HepG2 (cell line): Measurements from ENCODE around the gene CYP2A6. TPM values are rescaled to one million over a fixed set of nuclear protein-coding genes. Genes with fewer than 3 reads are reported as not detected.

Experiments used
- ARHGAP35 ChIP-seq: sonication (generic); formaldehyde crosslinking; IDR thresholded peaks from 2 replicates; pipeline ENCODE4 v1.9.0; 2022; ENCODE audit warnings: mild to moderate bottlenecking, inconsistent platforms, moderate library complexity, missing genetic modification reagents, borderline replicate concordance
- ATF1 ChIP-seq: IDR thresholded peaks from 2 replicates; pipeline ENCODE4 v1.6.1; 2016; ENCODE audit warnings: mild to moderate bottlenecking, control low read depth
- BRCA1 ChIP-seq: sonication (generic); formaldehyde crosslinking; IDR thresholded peaks from 2 replicates; pipeline ENCODE4 v1.4.0; 2020; ENCODE audit warnings: missing genetic modification reagents
- CENPT ChIP-seq: sonication (generic); formaldehyde crosslinking; IDR thresholded peaks from 2 replicates; pipeline ENCODE4 v1.8.0; 2022; ENCODE audit warnings: low read depth, mild to moderate bottlenecking, moderate library complexity, missing genetic modification reagents
- FOXK2 ChIP-seq: fragments of 450-650 bp; IDR thresholded peaks from 2 replicates; pipeline ENCODE4 v1.6.1; 2016
- GTF2F1 ChIP-seq: fragments of 150-350 bp; IDR thresholded peaks from 2 replicates; pipeline ENCODE4 v1.6.1; 2014; ENCODE audit warnings: low read length
- HOXA7 ChIP-seq: sonication (generic); formaldehyde crosslinking; IDR thresholded peaks from 2 replicates; pipeline ENCODE4 v1.8.1; 2022; ENCODE audit warnings: mild to moderate bottlenecking, missing genetic modification reagents, moderate library complexity
- KDM5B ChIP-seq: sonication (generic); formaldehyde crosslinking; IDR thresholded peaks from 2 replicates; pipeline ENCODE4 v1.4.0; 2020; ENCODE audit warnings: missing genetic modification reagents, mild to moderate bottlenecking, borderline replicate concordance
- MTF1 ChIP-seq: sonication (generic); formaldehyde crosslinking; IDR thresholded peaks from 2 replicates; pipeline ENCODE4 v1.5.0; 2020; ENCODE audit warnings: missing genetic modification reagents
- NR3C1 ChIP-seq: sonication (generic); formaldehyde crosslinking; IDR thresholded peaks from 2 replicates; pipeline ENCODE4 v1.4.0; 2020; ENCODE audit warnings: missing genetic modification reagents
- ZFYVE20 ChIP-seq: sonication (generic); formaldehyde crosslinking; IDR thresholded peaks from 2 replicates; pipeline ENCODE4 v1.8.0; 2023; ENCODE audit warnings: low read depth, mild to moderate bottlenecking, moderate library complexity, missing genetic modification reagents, borderline replicate concordance
- ZNF17 ChIP-seq: sonication (generic); formaldehyde crosslinking; IDR thresholded peaks from 2 replicates; pipeline ENCODE4 v1.5.0; 2020; ENCODE audit warnings: mild to moderate bottlenecking, missing genetic modification reagents
- ZNF225 ChIP-seq: sonication (generic); formaldehyde crosslinking; IDR thresholded peaks from 2 replicates; pipeline ENCODE4 v1.4.0; 2020; ENCODE audit warnings: mild to moderate bottlenecking, missing genetic modification reagents
- ZNF251 ChIP-seq: sonication (generic); formaldehyde crosslinking; IDR thresholded peaks from 2 replicates; pipeline ENCODE4 v1.9.0; 2021; ENCODE audit warnings: mild to moderate bottlenecking, missing genetic modification reagents
- ZNF263 ChIP-seq: sonication (generic); formaldehyde crosslinking; IDR thresholded peaks from 2 replicates; pipeline ENCODE4 v1.4.0; 2020; ENCODE audit warnings: missing genetic modification reagents
- ZNF468 ChIP-seq: sonication (generic); formaldehyde crosslinking; IDR thresholded peaks from 2 replicates; pipeline ENCODE4 v1.8.0; 2022; ENCODE audit warnings: mild to moderate bottlenecking, moderate library complexity, missing genetic modification reagents
- ZNF83 ChIP-seq: sonication (generic); formaldehyde crosslinking; IDR thresholded peaks from 2 replicates; pipeline ENCODE4 v1.4.0; 2020; ENCODE audit warnings: missing genetic modification reagents, mild to moderate bottlenecking, borderline replicate concordance
- ZNF891 ChIP-seq: sonication (generic); formaldehyde crosslinking; IDR thresholded peaks from 2 replicates; pipeline ENCODE4 v1.5.0; 2020; ENCODE audit warnings: mild to moderate bottlenecking, missing genetic modification reagents
- ZSCAN9 ChIP-seq: IDR thresholded peaks from 2 replicates; pipeline ENCODE4 v1.6.1; 2016; ENCODE audit warnings: borderline replicate concordance
- polyA plus RNA-seq, 8 experiments: library from polyadenylated mRNA; depleted of rRNA in 3 of 8; stranded (reverse) in 7 of 8; unstranded in 1 of 8; fragments of >200 nt; fragmentation: Illumina TruSeq in 4 of 8; extraction: Trizol in 4 of 8; gene quantifications; 2 replicates each; pipeline versions ENCODE4 v1.2.1 to v1.2.3, GENCODE V29; 2011 to 2016; ENCODE audit warnings: low read depth in 4 of 8, missing spikeins in 1 of 8, mixed read lengths in 1 of 8; ENCODE audit not compliant: insufficient read depth in 1 of 8
- total RNA-seq, 5 experiments: library from RNA; depleted of rRNA; stranded (reverse); fragments of >200 nt; fragmentation: Illumina TruSeq; extraction: Trizol; gene quantifications; 2 replicates each; pipeline ENCODE4 v1.2.3, GENCODE V29; 2016; ENCODE audit warnings: low read depth in 1 of 5
- TF ChIP-seq, protein P1 (sequence below): sonication (generic); formaldehyde crosslinking; IDR thresholded peaks from 2 replicates; pipeline ENCODE4 v1.5.0; 2020; ENCODE audit warnings: mild to moderate bottlenecking, missing genetic modification reagents
- TF ChIP-seq, protein P2 (sequence below): sonication (generic); formaldehyde crosslinking; IDR thresholded peaks from 2 replicates; pipeline ENCODE4 v1.8.0; 2022; ENCODE audit warnings: mild to moderate bottlenecking, missing genetic modification reagents
- TF ChIP-seq, protein P3 (sequence below): sonication (generic); formaldehyde crosslinking; IDR thresholded peaks from 2 replicates; pipeline ENCODE4 v1.4.0; 2020; ENCODE audit warnings: missing genetic modification reagents
- TF ChIP-seq, protein P4 (sequence below): IDR thresholded peaks from 2 replicates; pipeline ENCODE4 v1.6.1; 2012; ENCODE audit warnings: inconsistent platforms
- TF ChIP-seq, protein P5 (sequence below): sonication (generic); formaldehyde crosslinking; conservative IDR thresholded peaks from 2 replicates; pipeline ENCODE4 v1.8.1; 2023; ENCODE audit warnings: missing genetic modification reagents

Gene CYP2A6
- total and polyA plus RNA-seq, 2 of the 13 experiments (the other 11 are each of a cell fraction or from before 2014, with no cell fraction given), result not detected

DNA sequence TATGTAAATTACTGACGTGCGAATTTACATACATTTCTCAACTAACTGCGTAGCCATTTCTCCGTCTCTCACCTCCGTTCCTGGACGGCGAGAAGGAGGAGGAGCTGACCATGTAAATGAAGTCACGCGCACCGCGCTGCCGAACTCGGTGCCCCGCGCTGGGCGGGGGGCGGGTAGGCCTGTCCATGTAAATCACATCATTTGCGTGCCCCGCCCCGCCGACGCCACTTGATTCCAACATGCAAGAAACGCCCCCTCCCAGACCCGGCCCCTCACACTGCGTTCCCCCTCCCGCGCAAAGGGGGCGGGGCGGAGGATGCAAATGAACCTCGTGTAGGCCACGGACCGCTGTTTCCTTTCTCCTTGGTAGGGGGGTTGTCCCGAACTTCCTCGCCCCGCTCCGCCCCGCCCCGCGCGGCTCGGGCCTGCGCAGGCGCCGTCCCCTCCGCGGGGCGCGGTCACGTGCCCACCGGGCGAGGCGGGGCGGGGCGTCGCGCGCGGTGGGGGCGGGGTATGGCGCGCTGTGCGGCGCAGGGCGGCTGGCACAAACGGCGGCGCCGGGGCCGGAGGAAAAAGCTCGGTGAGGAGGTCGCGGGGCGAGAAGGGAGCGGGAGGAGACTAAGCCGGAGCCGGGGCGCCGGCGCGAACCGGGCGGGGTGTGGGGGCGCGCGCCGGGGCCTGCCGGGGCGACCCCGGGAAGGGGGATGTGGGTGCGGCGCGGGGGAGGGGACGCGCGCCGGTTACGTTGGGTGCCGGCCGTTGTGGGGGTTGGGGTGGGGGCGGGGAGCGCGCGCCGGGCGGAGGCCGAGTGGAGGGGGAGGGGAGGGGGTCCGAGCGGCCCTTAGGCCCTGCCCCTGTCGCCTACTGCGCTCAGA, 51.3 kb downstream of the CYP2A6 start, which contains the start of gene EGLN2 (continued):
- TF ChIP-seq MTF1 (CRISPR knock-in tag), result no peak
- no peak for TF ChIP-seq ZNF225 (CRISPR knock-in tag)
- no peak for TF ChIP-seq NR3C1 (CRISPR knock-in tag)
- no peak for TF ChIP-seq ZNF891 (CRISPR knock-in tag)
- TF ChIP-seq, protein P1, sequence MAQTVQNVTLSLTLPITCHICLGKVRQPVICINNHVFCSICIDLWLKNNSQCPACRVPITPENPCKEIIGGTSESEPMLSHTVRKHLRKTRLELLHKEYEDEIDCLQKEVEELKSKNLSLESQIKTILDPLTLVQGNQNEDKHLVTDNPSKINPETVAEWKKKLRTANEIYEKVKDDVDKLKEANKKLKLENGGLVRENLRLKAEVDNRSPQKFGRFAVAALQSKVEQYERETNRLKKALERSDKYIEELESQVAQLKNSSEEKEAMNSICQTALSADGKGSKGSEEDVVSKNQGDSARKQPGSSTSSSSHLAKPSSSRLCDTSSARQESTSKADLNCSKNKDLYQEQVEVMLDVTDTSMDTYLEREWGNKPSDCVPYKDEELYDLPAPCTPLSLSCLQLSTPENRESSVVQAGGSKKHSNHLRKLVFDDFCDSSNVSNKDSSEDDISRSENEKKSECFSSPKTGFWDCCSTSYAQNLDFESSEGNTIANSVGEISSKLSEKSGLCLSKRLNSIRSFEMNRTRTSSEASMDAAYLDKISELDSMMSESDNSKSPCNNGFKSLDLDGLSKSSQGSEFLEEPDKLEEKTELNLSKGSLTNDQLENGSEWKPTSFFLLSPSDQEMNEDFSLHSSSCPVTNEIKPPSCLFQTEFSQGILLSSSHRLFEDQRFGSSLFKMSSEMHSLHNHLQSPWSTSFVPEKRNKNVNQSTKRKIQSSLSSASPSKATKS (CRISPR knock-in tag), result no peak; the same call in 1 of the 2 replicates
- TF ChIP-seq, protein P2, sequence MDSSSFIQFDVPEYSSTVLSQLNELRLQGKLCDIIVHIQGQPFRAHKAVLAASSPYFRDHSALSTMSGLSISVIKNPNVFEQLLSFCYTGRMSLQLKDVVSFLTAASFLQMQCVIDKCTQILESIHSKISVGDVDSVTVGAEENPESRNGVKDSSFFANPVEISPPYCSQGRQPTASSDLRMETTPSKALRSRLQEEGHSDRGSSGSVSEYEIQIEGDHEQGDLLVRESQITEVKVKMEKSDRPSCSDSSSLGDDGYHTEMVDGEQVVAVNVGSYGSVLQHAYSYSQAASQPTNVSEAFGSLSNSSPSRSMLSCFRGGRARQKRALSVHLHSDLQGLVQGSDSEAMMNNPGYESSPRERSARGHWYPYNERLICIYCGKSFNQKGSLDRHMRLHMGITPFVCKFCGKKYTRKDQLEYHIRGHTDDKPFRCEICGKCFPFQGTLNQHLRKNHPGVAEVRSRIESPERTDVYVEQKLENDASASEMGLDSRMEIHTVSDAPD (CRISPR knock-in tag), result no peak
- TF ChIP-seq HOXA7, result no peak
- TF ChIP-seq ZNF83 (CRISPR knock-in tag), result no peak
- TF ChIP-seq GTF2F1, result no peak
- TF ChIP-seq ZNF263, result no peak
- TF ChIP-seq ZSCAN9 (CRISPR knock-in tag), result no peak
- TF ChIP-seq ZNF468 (CRISPR knock-in tag), result no peak
- no peak for TF ChIP-seq ARHGAP35 (CRISPR knock-in tag)
- no peak for TF ChIP-seq ZNF17 (CRISPR knock-in tag)
- TF ChIP-seq FOXK2, result peak; percentile 22; the same call in 1 of the 2 replicates
- TF ChIP-seq KDM5B (CRISPR knock-in tag), result no peak
- TF ChIP-seq, protein P3, sequence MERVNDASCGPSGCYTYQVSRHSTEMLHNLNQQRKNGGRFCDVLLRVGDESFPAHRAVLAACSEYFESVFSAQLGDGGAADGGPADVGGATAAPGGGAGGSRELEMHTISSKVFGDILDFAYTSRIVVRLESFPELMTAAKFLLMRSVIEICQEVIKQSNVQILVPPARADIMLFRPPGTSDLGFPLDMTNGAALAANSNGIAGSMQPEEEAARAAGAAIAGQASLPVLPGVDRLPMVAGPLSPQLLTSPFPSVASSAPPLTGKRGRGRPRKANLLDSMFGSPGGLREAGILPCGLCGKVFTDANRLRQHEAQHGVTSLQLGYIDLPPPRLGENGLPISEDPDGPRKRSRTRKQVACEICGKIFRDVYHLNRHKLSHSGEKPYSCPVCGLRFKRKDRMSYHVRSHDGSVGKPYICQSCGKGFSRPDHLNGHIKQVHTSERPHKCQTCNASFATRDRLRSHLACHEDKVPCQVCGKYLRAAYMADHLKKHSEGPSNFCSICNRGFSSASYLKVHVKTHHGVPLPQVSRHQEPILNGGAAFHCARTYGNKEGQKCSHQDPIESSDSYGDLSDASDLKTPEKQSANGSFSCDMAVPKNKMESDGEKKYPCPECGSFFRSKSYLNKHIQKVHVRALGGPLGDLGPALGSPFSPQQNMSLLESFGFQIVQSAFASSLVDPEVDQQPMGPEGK, result peak; percentile 88
- TF ChIP-seq ATF1 (CRISPR knock-in tag), result no peak
- no peak for TF ChIP-seq ZNF251
- TF ChIP-seq BRCA1 (CRISPR knock-in tag), result no peak
- TF ChIP-seq CENPT, result no peak
- TF ChIP-seq, protein P4, sequence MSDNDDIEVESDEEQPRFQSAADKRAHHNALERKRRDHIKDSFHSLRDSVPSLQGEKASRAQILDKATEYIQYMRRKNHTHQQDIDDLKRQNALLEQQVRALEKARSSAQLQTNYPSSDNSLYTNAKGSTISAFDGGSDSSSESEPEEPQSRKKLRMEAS, result peak; percentile 63; the same call in 1 of the 2 replicates
- TF ChIP-seq, protein P5, sequence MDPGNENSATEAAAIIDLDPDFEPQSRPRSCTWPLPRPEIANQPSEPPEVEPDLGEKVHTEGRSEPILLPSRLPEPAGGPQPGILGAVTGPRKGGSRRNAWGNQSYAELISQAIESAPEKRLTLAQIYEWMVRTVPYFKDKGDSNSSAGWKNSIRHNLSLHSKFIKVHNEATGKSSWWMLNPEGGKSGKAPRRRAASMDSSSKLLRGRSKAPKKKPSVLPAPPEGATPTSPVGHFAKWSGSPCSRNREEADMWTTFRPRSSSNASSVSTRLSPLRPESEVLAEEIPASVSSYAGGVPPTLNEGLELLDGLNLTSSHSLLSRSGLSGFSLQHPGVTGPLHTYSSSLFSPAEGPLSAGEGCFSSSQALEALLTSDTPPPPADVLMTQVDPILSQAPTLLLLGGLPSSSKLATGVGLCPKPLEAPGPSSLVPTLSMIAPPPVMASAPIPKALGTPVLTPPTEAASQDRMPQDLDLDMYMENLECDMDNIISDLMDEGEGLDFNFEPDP (CRISPR knock-in tag), result no peak
- TF ChIP-seq ZFYVE20 (CRISPR knock-in tag), result no peak
